K562 (cell line): ENCODE data around the gene PIK3CA. TPM values are rescaled to one million over a fixed set of nuclear protein-coding genes. Genes with fewer than 3 reads are reported as not detected.

Experiments used
- ARID1B ChIP-seq: fragments of 450-650 bp; IDR thresholded peaks from 2 replicates; pipeline ENCODE4 v1.6.1; 2016; ENCODE audit warnings: antibody characterized with exemption, mild to moderate bottlenecking, inconsistent platforms
- CHD7 ChIP-seq: fragments of 200-600 bp; sonication (generic); IDR thresholded peaks from one replicate; pipeline ENCODE4 v1.6.1; 2012; ENCODE audit warnings: mild to moderate bottlenecking, low read depth, low read length, inconsistent platforms
- DPF2 ChIP-seq: fragments of 450-650 bp; IDR thresholded peaks from 2 replicates; pipeline ENCODE4 v1.6.1; 2016
- RFX7 ChIP-seq: fragments of 250-450 bp; sonication (Bioruptor Pico); IDR thresholded peaks from 2 replicates; pipeline ENCODE4 v1.5.1; 2021; ENCODE audit warnings: mild to moderate bottlenecking
- SMARCE1 ChIP-seq: fragments of 450-650 bp; IDR thresholded peaks from 2 replicates; pipeline ENCODE4 v1.7.1; 2016; ENCODE audit warnings: mild to moderate bottlenecking
- TCF3 ChIP-seq: sonication (generic); formaldehyde crosslinking; IDR thresholded peaks from 2 replicates; pipeline ENCODE4 v1.4.0; 2020; ENCODE audit warnings: mild to moderate bottlenecking, missing genetic modification reagents
- polyA plus RNA-seq, 8 experiments: library from polyadenylated mRNA; depleted of rRNA in 4 of 8; stranded (reverse) in 5 of 8; unstranded in 3 of 8; fragments of >200 nt; fragmentation: Nextera tagmentation in 2 of 8; fragmentation: Illumina TruSeq in 1 of 8; extraction: Ambion mirVana in 2 of 8; extraction: Trizol in 1 of 8; gene quantifications; 2 replicates each; pipeline versions ENCODE4 v1.2.1 to v1.2.3, GENCODE V29; 2011 to 2014; ENCODE audit warnings: inconsistent platforms in 1 of 8, missing spikeins in 1 of 8
- total RNA-seq, 7 experiments: library from RNA; depleted of rRNA in 6 of 7; stranded (reverse); fragments of >200 nt in 6 of 7; fragmentation: Illumina TruSeq in 2 of 7; extraction: Trizol in 2 of 7; gene quantifications; 2 replicates each; pipeline versions ENCODE4 v1.2.1 to v1.2.3, GENCODE V29; 2011 to 2021; ENCODE audit warnings: low replicate concordance in 1 of 7

PIK3CA gene
- total and polyA plus RNA-seq, 9 of the 15 experiments (the other 6 are each of a cell fraction or from before 2014, with no cell fraction given): 3.8 to 19.4 (median 10.8) TPM

- TF ChIP-seq DPF2: peak; percentile 69
- peak; percentile 54; the same call in 1 of the 2 replicates for TF ChIP-seq SMARCE1
- no peak for TF ChIP-seq RFX7
- TF ChIP-seq ARID1B: peak; percentile 66
- TF ChIP-seq CHD7: no peak
- TF ChIP-seq TCF3 (CRISPR knock-in tag): 0 out of 2 replicates have a peak, but pooled peaks have one; percentile 33
Observed at GRCh38 chr3:179100652-179101051, 47.5 kb upstream of the PIK3CA start (continued).
